ENCODE results near the gene HOXA3. TPM values are rescaled to one million over a fixed set of nuclear protein-coding genes. Genes with fewer than 3 reads are reported as not detected.
A peak's percentile ranks its signal among the peaks of the same experiment; 100 is the strongest.

Gene HOXA3
- total and polyA plus RNA-seq, 2 of the 8 experiments (the other 6 are each of a cell fraction or from before 2014, with no cell fraction given): not detected

DNA sequence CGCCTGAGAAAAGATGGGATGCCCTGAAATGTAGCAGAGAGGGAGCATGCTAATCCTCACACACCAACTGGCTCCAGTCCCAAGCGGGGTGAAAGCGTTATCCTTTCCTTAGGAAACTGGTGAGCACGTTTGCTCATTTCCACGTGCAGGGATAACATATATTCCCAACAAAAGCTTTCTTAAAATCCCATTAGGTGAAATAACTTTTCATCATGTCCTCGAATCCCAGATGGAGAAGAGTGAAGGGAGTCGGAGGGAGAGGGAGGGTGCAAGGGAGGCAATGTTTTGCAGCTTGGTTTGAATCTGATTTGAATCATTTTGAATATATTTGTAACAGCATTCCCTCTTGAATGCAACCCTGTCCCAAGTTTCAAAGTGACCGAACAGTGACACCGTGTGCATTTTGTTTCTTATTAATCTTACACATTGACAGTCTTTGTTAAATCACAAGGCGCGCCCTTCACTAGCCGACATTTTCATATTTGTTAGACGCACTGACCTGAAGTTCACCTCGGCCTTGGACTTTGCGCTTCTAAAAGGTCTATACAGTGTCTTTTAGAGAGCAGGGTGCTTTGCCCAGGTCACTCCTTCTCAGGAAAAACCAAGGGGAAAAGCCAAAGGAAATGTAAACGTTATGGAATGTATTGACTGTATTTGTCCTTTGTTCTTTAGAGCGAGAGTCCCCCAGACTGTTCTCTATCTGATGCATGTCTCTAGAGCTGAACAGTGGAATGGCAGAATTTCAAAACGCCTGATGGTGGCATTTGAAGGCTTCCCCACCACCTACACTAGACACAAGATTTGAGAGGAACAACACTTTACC is 18.8 kb downstream of the HOXA3 start:
- Histone ChIP-seq H2BK20ac (ENCODE audit: low read length) (no peak overlapping the region), H3K4ac (replicated peaks; ENCODE audit: insufficient read length, low read depth, low read length) (no peak overlapping the region), H4K5ac (ENCODE audit: insufficient read length, low read depth, low read length) (no peak overlapping the region), H3K9me3 (ENCODE audit: insufficient read depth in 2 of 2, low read depth in 1 of 2, low read length in 1 of 2) (peaks cover 0 to 4% of the 10 kb centered on the region in 2 experiments; a peak in 1 of 4 replicates), H3K36me3 (ENCODE audit: control insufficient read depth in 2 of 4, insufficient read depth in 4 of 4, low read length in 3 of 4) (peaks cover 0 to 16% (median 0%) of the 10 kb centered on the region in 4 experiments; a peak in 2 of 8 replicates), H2BK12ac (ENCODE audit: low read depth, low read length) (no peak overlapping the region), H3K9ac (replicated peaks in 1 of 4; ENCODE audit: extremely low read depth in 1 of 4, low read depth in 3 of 4, low read length in 3 of 4) (no peak overlapping the region), H2BK15ac (ENCODE audit: low read length) (no peak overlapping the region), H3K23ac (ENCODE audit: insufficient read length) (no peak overlapping the region), H3K4me2 (ENCODE audit: insufficient read depth in 1 of 2, low read depth in 2 of 2, low read length in 2 of 2) (no peak overlapping the region), H3K18ac (ENCODE audit: extremely low read depth, low read length) (no peak overlapping the region), H4K20me1 (replicated peaks in 1 of 2; ENCODE audit: control insufficient read depth in 1 of 2, insufficient read depth in 2 of 2, low read length in 2 of 2) (peaks cover 14 to 24% of the 10 kb centered on the region in 2 experiments), H4K8ac (ENCODE audit: extremely low read depth, insufficient read depth, low read length) (no peak overlapping the region), H3K4me1 (replicated peaks in 1 of 4; ENCODE audit: control insufficient read depth in 3 of 4, insufficient read depth in 4 of 4, low read length in 3 of 4) (peaks cover 0 to 4% (median 2%) of the 10 kb centered on the region in 4 experiments; a peak in 4 of 7 replicates), H3K4me3 (ENCODE audit: extremely low read depth in 1 of 4, insufficient read depth in 2 of 4, low read depth in 3 of 4, low read length in 4 of 4) (no peak overlapping the region), H2AFZ (ENCODE audit: low read length) (no peak overlapping the region), H2BK120ac (replicated peaks; ENCODE audit: low read depth, low read length) (no peak overlapping the region), H3K27me3 (replicated peaks in 1 of 4; ENCODE audit: control insufficient read depth in 3 of 4, extremely low read depth in 1 of 4, insufficient read depth in 3 of 4, low read length in 3 of 4) (peaks cover 96 to 100% (median 100%) of the 10 kb centered on the region in 4 experiments), H2BK5ac (ENCODE audit: low read depth, low read length) (no peak overlapping the region), H3K27ac (ENCODE audit: low read depth, low read length) (no peak overlapping the region), H4K91ac (replicated peaks; ENCODE audit: insufficient read length, low read length) (no peak overlapping the region), H3K79me2 (ENCODE audit: control insufficient read depth in 1 of 2, insufficient read depth in 2 of 2, low read length in 2 of 2) (no peaks in the 10 kb centered on the region), H3K14ac (ENCODE audit: insufficient read length) (no peak overlapping the region), H3K23me2 (ENCODE audit: low read depth, low read length) (peaks cover 4% of the 10 kb centered on the region; the same call in 1 of the 2 replicates), H3K56ac (replicated peaks; ENCODE audit: insufficient read length, low read depth, low read length) (no peak overlapping the region), H2AK5ac (ENCODE audit: low read depth, low read length) (no peak overlapping the region), H3K79me1 (ENCODE audit: low read depth, low read length) (no peaks in the 10 kb centered on the region)
- DNase-seq (ENCODE audit: low read depth in 1 of 2, low spot score in 2 of 2): peak in 1 of 2 experiments; percentile 38
- ChIA-PET POLR2A (ENCODE audit: partially characterized antibody) (no interaction called here), CTCF (ENCODE audit: partially characterized antibody) (interaction anchor here (1.5 to 2.7 kb wide), 4 partner anchors 8 to 446 kb away, joined by 4 to 10 read pairs (median 8); partner anchors contain the start of gene HOXA5)
- TF ChIP-seq RNF2 (IDR thresholded peaks at IDR 0.05; ENCODE audit: borderline replicate concordance, low read depth, low read length, missing control alignments, poor library complexity, severe bottlenecking) (peak; percentile 86), SP4 (IDR thresholded peaks at IDR 0.05; ENCODE audit: low read length) (no peak), BRCA1 (IDR thresholded peaks at IDR 0.05; ENCODE audit: low read depth, low read length) (no peak), SUZ12 (IDR thresholded peaks at IDR 0.05; ENCODE audit: low read length) (peak; percentile 91), EZH2 (IDR thresholded peaks at IDR 0.05; ENCODE audit: low read depth, low read length, severe bottlenecking) (peak; percentile 87)
- WGBS, 2 experiments (ENCODE audit: extremely low coverage in 1 of 2, insufficient coverage in 1 of 2, insufficient read length in 1 of 2, insufficient replicate concordance in 2 of 2, low coverage in 1 of 2, low lambda C conversion rate in 2 of 2, missing lambda C conversion rate in 1 of 2): 28% methylated on average over 18 of the region's 18 CpGs; no CpG with 5 or more reads in 1 of the 2 experiments
- no peak for FAIRE-seq
